ENCODE measurements around the gene OR11H7.
"Not testable (repeated sequence)": the region's sequence is repeated elsewhere in the genome, so short reads cannot be mapped to it uniquely, and the experiment has no call there.

OR11H7 gene

GRCh38 chr14:20278414-20278813 is 49.6 kb downstream of the OR11H7 start:
- H3K4me1 ChIP-seq (ENCODE audit: insufficient read depth, low read length): no peaks in the 10 kb centered on the region
- 0 out of 2 replicates have a peak, but pooled peaks cover 3% of the 10 kb centered on the region for H3K36me3 ChIP-seq (ENCODE audit: insufficient read depth, low read depth, low read length)
- no peaks in the 10 kb centered on the region for H3K27me3 ChIP-seq (ENCODE audit: insufficient read depth, low read length)
- H3K4me3 ChIP-seq (ENCODE audit: low read length): no peak overlapping the region
- H3K9ac ChIP-seq (ENCODE audit: low read depth, low read length): no peak overlapping the region
- H3K9me3 ChIP-seq (ENCODE audit: insufficient read depth, low read depth, low read length): peaks cover 18% of the 10 kb centered on the region
- no peak overlapping the region for H3K27ac ChIP-seq (ENCODE audit: low read length)

GRCh38 chr14:20280265-20280664 is 51.5 kb downstream of the OR11H7 start:
- H3K4me3 ChIP-seq (ENCODE audit: low read length); H3K9ac ChIP-seq (ENCODE audit: low read depth, low read length); H3K27me3 ChIP-seq (ENCODE audit: insufficient read depth, low read length); H3K9me3 ChIP-seq (ENCODE audit: insufficient read depth, low read depth, low read length); H3K27ac ChIP-seq (ENCODE audit: low read length); H3K36me3 ChIP-seq (ENCODE audit: insufficient read depth, low read depth, low read length); H3K4me1 ChIP-seq (ENCODE audit: insufficient read depth, low read length): not testable (repeated sequence)

Data from iPS-20b (cell line).